H9 (cell line): ENCODE data around the gene GNAO1. TPM values are rescaled to one million over a fixed set of nuclear protein-coding genes. Genes with fewer than 3 reads are reported as not detected.

ENCODE experiments used
- DNase-seq: peaks from one replicate; pipeline ENCODE4 v3.0.0-alpha.2; 2017
- H2AFZ ChIP-seq: one replicate; pipeline ENCODE4 v1.6.1; 2013; ENCODE audit warnings: mild to moderate bottlenecking, low read length, control low read depth, moderate library complexity
- H2AK5ac ChIP-seq: 2 replicates; pipeline ENCODE4 v1.6.1; 2013; ENCODE audit warnings: low read length, control low read depth, mixed read lengths; ENCODE audit not compliant: insufficient read length
- H2BK120ac ChIP-seq: one replicate; pipeline ENCODE4 v1.6.1; 2013; ENCODE audit warnings: low read depth, mild to moderate bottlenecking, low read length, control low read depth, inconsistent platforms; ENCODE audit not compliant: poor library complexity, severe bottlenecking
- H2BK12ac ChIP-seq: 2 replicates; pipeline ENCODE4 v1.6.1; 2013; ENCODE audit warnings: low read length, control low read depth, mixed read lengths, low read depth; ENCODE audit not compliant: insufficient read length
- H2BK15ac ChIP-seq: 2 replicates; pipeline ENCODE4 v1.6.1; 2013; ENCODE audit warnings: low read depth, low read length, control low read depth
- H2BK20ac ChIP-seq: one replicate; pipeline ENCODE4 v1.6.1; 2013; ENCODE audit warnings: low read depth, mild to moderate bottlenecking, low read length, control low read depth, inconsistent platforms; ENCODE audit not compliant: poor library complexity, severe bottlenecking
- H2BK5ac ChIP-seq: 2 replicates; pipeline ENCODE4 v1.6.1; 2013; ENCODE audit warnings: low read length, control low read depth, mixed read lengths; ENCODE audit not compliant: insufficient read length
- H3K14ac ChIP-seq: 2 replicates; pipeline ENCODE4 v1.6.1; 2013; ENCODE audit warnings: low read length, control low read depth; ENCODE audit not compliant: insufficient read depth
- H3K18ac ChIP-seq: 2 replicates; pipeline ENCODE4 v1.6.1; 2013; ENCODE audit warnings: low read depth, mild to moderate bottlenecking, mixed read lengths, low read length, control low read depth; ENCODE audit not compliant: insufficient read length
- H3K23ac ChIP-seq: 2 replicates; pipeline ENCODE4 v1.6.1; 2013; ENCODE audit warnings: low read length, control low read depth, mixed read lengths, low read depth; ENCODE audit not compliant: insufficient read length
- H3K23me2 ChIP-seq: 2 replicates; pipeline ENCODE4 v1.6.1; 2013; ENCODE audit warnings: low read depth, mild to moderate bottlenecking, mixed read lengths, low read length, control low read depth; ENCODE audit not compliant: insufficient read length, poor library complexity, severe bottlenecking
- H3K27ac ChIP-seq: 2 replicates; pipeline ENCODE4 v1.5.1; 2013; ENCODE audit warnings: low read length, control low read depth, mixed read lengths, low read depth; ENCODE audit not compliant: insufficient read length
- H3K27me3 ChIP-seq: 2 replicates; pipeline ENCODE4 v1.6.1; 2013; ENCODE audit warnings: low read length, control low read depth, inconsistent platforms; ENCODE audit not compliant: insufficient read depth
- H3K4ac ChIP-seq: 2 replicates; pipeline ENCODE4 v1.6.1; 2013; ENCODE audit warnings: low read depth, mild to moderate bottlenecking, control low read depth, inconsistent platforms, low read length, moderate library complexity
- H3K4me1 ChIP-seq: 2 replicates; pipeline ENCODE4 v1.6.1; 2013; ENCODE audit warnings: low read length, control low read depth, inconsistent platforms; ENCODE audit not compliant: insufficient read depth
- H3K4me2 ChIP-seq: 2 replicates; pipeline ENCODE4 v1.6.1; 2013; ENCODE audit warnings: low read length, control low read depth, mixed read lengths; ENCODE audit not compliant: insufficient read length, insufficient read depth
- H3K56ac ChIP-seq: 2 replicates; pipeline ENCODE4 v1.6.1; 2013; ENCODE audit warnings: low read depth, mild to moderate bottlenecking, mixed read lengths, low read length, control low read depth; ENCODE audit not compliant: insufficient read length
- H3K79me1 ChIP-seq: 2 replicates; pipeline ENCODE4 v1.6.1; 2013; ENCODE audit warnings: low read depth, mild to moderate bottlenecking, moderate library complexity, low read length, control low read depth, inconsistent platforms; ENCODE audit not compliant: insufficient read depth, poor library complexity, severe bottlenecking
- H3K79me2 ChIP-seq: 2 replicates; pipeline ENCODE4 v1.6.1; 2013; ENCODE audit warnings: low read length, control low read depth, inconsistent platforms; ENCODE audit not compliant: insufficient read depth
- H3K9ac ChIP-seq: 2 replicates; pipeline ENCODE4 v1.6.1; 2013; ENCODE audit warnings: low read length, control low read depth, mixed read lengths; ENCODE audit not compliant: insufficient read length; ENCODE audit errors: extremely low read depth
- H3K9me3 ChIP-seq: one replicate; pipeline ENCODE4 v1.6.1; 2013; ENCODE audit warnings: low read depth, low read length, inconsistent platforms; ENCODE audit not compliant: control insufficient read depth
- H3T11ph ChIP-seq: one replicate; pipeline ENCODE4 v1.6.1; 2013; ENCODE audit warnings: mild to moderate bottlenecking, low read length, control low read depth, inconsistent platforms
- H4K20me1 ChIP-seq: one replicate; pipeline ENCODE4 v1.6.1; 2013; ENCODE audit not compliant: control insufficient read depth, insufficient read length, insufficient read depth
- H4K5ac ChIP-seq: 2 replicates; pipeline ENCODE4 v1.6.1; 2013; ENCODE audit warnings: low read depth, mild to moderate bottlenecking, mixed read lengths, low read length, control low read depth; ENCODE audit not compliant: insufficient read length
- H4K8ac ChIP-seq: replicated peaks from 2 replicates; pipeline ENCODE4 v1.6.1; 2013; ENCODE audit warnings: low read length, control low read depth, mixed read lengths, low read depth; ENCODE audit not compliant: insufficient read length
- H4K91ac ChIP-seq: 2 replicates; pipeline ENCODE4 v1.6.1; 2013; ENCODE audit warnings: low read depth, mild to moderate bottlenecking, moderate library complexity, mixed read lengths, low read length, control low read depth; ENCODE audit not compliant: insufficient read length
- H3K27ac Mint-ChIP-seq, 3 experiments: 2 replicates in 2 of 3; 3 replicates in 1 of 3; pipeline ENCODE4 v1.8.0; 2020 to 2021; ENCODE audit warnings: mixed read lengths in 3 of 3, mild to moderate bottlenecking in 1 of 3, moderate library complexity in 1 of 3
- H3K27me3 Mint-ChIP-seq: 2 replicates; pipeline ENCODE4 v1.8.0; 2021; ENCODE audit warnings: low read depth, mild to moderate bottlenecking, moderate library complexity, mixed read lengths
- H3K36me3 Mint-ChIP-seq, 3 experiments: 2 replicates in 2 of 3; 3 replicates in 1 of 3; pipeline ENCODE4 v1.8.0; 2020 to 2021; ENCODE audit warnings: low read depth in 3 of 3, mixed read lengths in 3 of 3; ENCODE audit not compliant: insufficient read depth in 1 of 3
- H3K4me1 Mint-ChIP-seq, 2 experiments: 2 replicates each; pipeline ENCODE4 v1.8.0; 2020; ENCODE audit warnings: mixed read lengths in 2 of 2
- H3K4me3 Mint-ChIP-seq, 2 experiments: 2 replicates in 1 of 2; 3 replicates in 1 of 2; pipeline ENCODE4 v1.8.0; 2020 to 2021; ENCODE audit warnings: mild to moderate bottlenecking in 2 of 2, mixed read lengths in 2 of 2, moderate library complexity in 1 of 2
- H3K9me3 Mint-ChIP-seq, 2 experiments: 2 replicates in 1 of 2; 3 replicates in 1 of 2; pipeline ENCODE4 v1.8.0; 2020; ENCODE audit warnings: mild to moderate bottlenecking in 2 of 2, mixed read lengths in 2 of 2, moderate library complexity in 1 of 2
- WGBS: extraction: QIAGEN DNeasy Blood & Tissue Kit; methylation state at CpG from one replicate; pipeline ENCODE4 v1.1.7; 2013; ENCODE audit warnings: missing lambda C conversion rate, low lambda C conversion rate, mixed read lengths; ENCODE audit not compliant: insufficient read length; ENCODE audit errors: extremely low coverage; 5-methylcytosine and 5-hydroxymethylcytosine counted together
- total RNA-seq: library from RNA; stranded (reverse); gene quantifications from 2 replicates; pipeline ENCODE4 v1.2.1, GENCODE V29; 2021
- TF ChIP-seq, protein P1 (sequence below): fragments of 200-600 bp; sonication (generic); conservative IDR thresholded peaks from 3 replicates; pipeline ENCODE4 v1.8.0; 2021; ENCODE audit warnings: antibody characterized with exemption, mild to moderate bottlenecking

The GNAO1 gene
- total RNA-seq, 1 experiment from 2014 or later: 16.9 TPM

- Mint-ChIP-seq H3K27me3 (no peaks in the 10 kb centered on the region), H3K4me3 (no peak overlapping the region), H3K4me1 (no peaks in the 10 kb centered on the region), H3K9me3 (no peaks in the 10 kb centered on the region), H3K27ac (no peak overlapping the region), H3K36me3 (no peaks in the 10 kb centered on the region; a peak in 1 of 7 replicates)
- no peak for DNase-seq
- no peak overlapping the region for H2BK120ac ChIP-seq
- no peak overlapping the region for H4K8ac ChIP-seq
- no peak overlapping the region for H3K4me2 ChIP-seq
- H2AFZ ChIP-seq: no peak overlapping the region
- H4K20me1 ChIP-seq: no peaks in the 10 kb centered on the region
- TF ChIP-seq, protein P1, sequence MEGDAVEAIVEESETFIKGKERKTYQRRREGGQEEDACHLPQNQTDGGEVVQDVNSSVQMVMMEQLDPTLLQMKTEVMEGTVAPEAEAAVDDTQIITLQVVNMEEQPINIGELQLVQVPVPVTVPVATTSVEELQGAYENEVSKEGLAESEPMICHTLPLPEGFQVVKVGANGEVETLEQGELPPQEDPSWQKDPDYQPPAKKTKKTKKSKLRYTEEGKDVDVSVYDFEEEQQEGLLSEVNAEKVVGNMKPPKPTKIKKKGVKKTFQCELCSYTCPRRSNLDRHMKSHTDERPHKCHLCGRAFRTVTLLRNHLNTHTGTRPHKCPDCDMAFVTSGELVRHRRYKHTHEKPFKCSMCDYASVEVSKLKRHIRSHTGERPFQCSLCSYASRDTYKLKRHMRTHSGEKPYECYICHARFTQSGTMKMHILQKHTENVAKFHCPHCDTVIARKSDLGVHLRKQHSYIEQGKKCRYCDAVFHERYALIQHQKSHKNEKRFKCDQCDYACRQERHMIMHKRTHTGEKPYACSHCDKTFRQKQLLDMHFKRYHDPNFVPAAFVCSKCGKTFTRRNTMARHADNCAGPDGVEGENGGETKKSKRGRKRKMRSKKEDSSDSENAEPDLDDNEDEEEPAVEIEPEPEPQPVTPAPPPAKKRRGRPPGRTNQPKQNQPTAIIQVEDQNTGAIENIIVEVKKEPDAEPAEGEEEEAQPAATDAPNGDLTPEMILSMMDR: no peak
- no peaks in the 10 kb centered on the region for H3K79me1 ChIP-seq
- no peak overlapping the region for H2BK20ac ChIP-seq
- H3K23me2 ChIP-seq: no peaks in the 10 kb centered on the region
- H3K9me3 ChIP-seq: no peaks in the 10 kb centered on the region
- H3K14ac ChIP-seq: no peak overlapping the region
- H2BK12ac ChIP-seq: no peak overlapping the region
- no peaks in the 10 kb centered on the region for H3K27me3 ChIP-seq
- WGBS: no CpG with 5 or more reads among the region's 4 CpGs
- H2BK5ac ChIP-seq: no peak overlapping the region
- no peak overlapping the region for H3K18ac ChIP-seq
- no peak overlapping the region for H3K23ac ChIP-seq
- no peak overlapping the region for H2BK15ac ChIP-seq
- no peak overlapping the region for H3K56ac ChIP-seq
- H4K5ac ChIP-seq: no peak overlapping the region
- H4K91ac ChIP-seq: no peak overlapping the region
- no peaks in the 10 kb centered on the region for H3K4me1 ChIP-seq
- H3T11ph ChIP-seq: no peak overlapping the region
- H3K4ac ChIP-seq: no peak overlapping the region
- no peak overlapping the region for H2AK5ac ChIP-seq
- no peaks in the 10 kb centered on the region for H3K79me2 ChIP-seq
- no peak overlapping the region for H3K9ac ChIP-seq
- H3K27ac ChIP-seq: no peak overlapping the region
Measured at GRCh38 chr16:56204816-56205215, 13.5 kb downstream of the GNAO1 start.
